ENCODE data around the gene MBNL1. TPM values are rescaled to one million over a fixed set of nuclear protein-coding genes. Genes with fewer than 3 reads are reported as not detected.
"Not testable (repeated sequence)": the region's sequence is repeated elsewhere in the genome, so short reads cannot be mapped to it uniquely, and the experiment has no call there.

Gene MBNL1
- polyA plus RNA-seq, 3 donors: 17.5 to 80.9 (median 65.6) TPM

- no peak overlapping the region for H3K27ac ChIP-seq (ENCODE audit: low read depth, low read length)
- WGBS, 3 donors: 55 to 89% (median 64%) methylated on average over 4 of the region's 4 CpGs
Observed at GRCh38 chr3:152352554-152352953, 83.8 kb downstream of the MBNL1 start.

- no peak overlapping the region for H3K27ac ChIP-seq (ENCODE audit: low read depth, low read length)
Observed at GRCh38 chr3:152353578-152353977, 84.8 kb downstream of the MBNL1 start.

GRCh38 chr3:152355744-152356665 is 87.3 kb downstream of the MBNL1 start:
- WGBS, 3 donors: 77 to 88% (median 77%) methylated on average over 10 of the region's 10 CpGs
- no peak overlapping the region for H3K27ac ChIP-seq (ENCODE audit: low read depth, low read length)

- 95 to 98% (median 95%) methylated on average over 2 of the region's 2 CpGs for WGBS, 3 donors
- no peak overlapping the region for H3K27ac ChIP-seq (ENCODE audit: low read depth, low read length)
Observed at GRCh38 chr3:152356870-152357276, 88.1 kb downstream of the MBNL1 start.

- H3K27ac ChIP-seq (ENCODE audit: low read depth, low read length): no peak overlapping the region
Observed at GRCh38 chr3:152357587-152357986, 88.9 kb downstream of the MBNL1 start.

GRCh38 chr3:152359385-152360248 is 90.9 kb downstream of the MBNL1 start:
- no peak overlapping the region for H3K27ac ChIP-seq (ENCODE audit: low read depth, low read length)
- 53 to 65% (median 63%) methylated on average over 2 of the region's 2 CpGs for WGBS, 3 donors

GRCh38 chr3:152360302-152360701 is 91.6 kb downstream of the MBNL1 start:
- no peak overlapping the region for H3K27ac ChIP-seq (ENCODE audit: low read depth, low read length)
- 61 to 81% (median 67%) methylated on average over 2 of the region's 2 CpGs for WGBS, 3 donors

GRCh38 chr3:152360966-152361365 is 92.2 kb downstream of the MBNL1 start:
- WGBS, 3 donors: 90 to 100% (median 96%) methylated on average over 1 of the region's 1 CpG
- no peak overlapping the region for H3K27ac ChIP-seq (ENCODE audit: low read depth, low read length)

GRCh38 chr3:152362086-152362485 is 93.4 kb downstream of the MBNL1 start:
- 93 to 95% (median 94%) methylated on average over 5 of the region's 5 CpGs for WGBS, 3 donors
- H3K27ac ChIP-seq (ENCODE audit: low read depth, low read length): no peak overlapping the region

GRCh38 chr3:152364237-152364636 is 95.5 kb downstream of the MBNL1 start:
- no peak overlapping the region for H3K27ac ChIP-seq (ENCODE audit: low read depth, low read length)

GRCh38 chr3:152365126-152365525 is 96.4 kb downstream of the MBNL1 start:
- H3K27ac ChIP-seq (ENCODE audit: low read depth, low read length): no peak overlapping the region
- 28 to 68% (median 66%) methylated on average over 2 of the region's 2 CpGs for WGBS, 3 donors

- H3K27ac ChIP-seq (ENCODE audit: low read depth, low read length): no peak overlapping the region
- WGBS, 3 donors: 69 to 75% (median 74%) methylated on average over 4 of the region's 4 CpGs
Observed at GRCh38 chr3:152365766-152366593, 97.3 kb downstream of the MBNL1 start.

- H3K27ac ChIP-seq (ENCODE audit: low read depth, low read length): not testable (repeated sequence)
- 71 to 90% (median 72%) methylated on average over 2 of the region's 2 CpGs for WGBS, 3 donors
Observed at GRCh38 chr3:152367192-152367591, 98.5 kb downstream of the MBNL1 start.

- WGBS, 3 donors: 96 to 100% (median 96%) methylated on average over 6 of the region's 6 CpGs
- not testable (repeated sequence) for H3K27ac ChIP-seq (ENCODE audit: low read depth, low read length)
Observed at GRCh38 chr3:152372633-152373032, 103.9 kb downstream of the MBNL1 start.

GRCh38 chr3:152373379-152373778 is 104.7 kb downstream of the MBNL1 start:
- H3K27ac ChIP-seq (ENCODE audit: low read depth, low read length): no peak overlapping the region
- WGBS, 3 donors: 89 to 92% (median 91%) methylated on average over 4 of the region's 4 CpGs

- 42 to 66% (median 55%) methylated on average over 3 of the region's 3 CpGs for WGBS, 3 donors
- H3K27ac ChIP-seq (ENCODE audit: low read depth, low read length): no peak overlapping the region
Observed at GRCh38 chr3:152374262-152374990, 105.7 kb downstream of the MBNL1 start.

GRCh38 chr3:152375546-152375945 is 106.8 kb downstream of the MBNL1 start:
- 78 to 96% (median 78%) methylated on average over 3 of the region's 3 CpGs for WGBS, 3 donors
- H3K27ac ChIP-seq (ENCODE audit: low read depth, low read length): no peak overlapping the region

Data from adipose tissue (tissue), 3 donors.